GM12878 (cell line): ENCODE results near the gene CXorf58.

ENCODE experiments used
- DPF2 ChIP-seq: fragments of 450-650 bp; IDR thresholded peaks from 2 replicates; pipeline ENCODE4 v1.6.1; 2017; ENCODE audit warnings: mild to moderate bottlenecking
- JUND ChIP-seq: IDR thresholded peaks from 2 replicates; pipeline ENCODE4 v1.6.1; 2012; ENCODE audit warnings: low read depth, mild to moderate bottlenecking, low read length, improper control_type of control experiment, moderate library complexity
- POLR2AphosphoS5 ChIP-seq: IDR thresholded peaks from 2 replicates; pipeline ENCODE4 v1.6.1; 2011; ENCODE audit warnings: mild to moderate bottlenecking, low read length, inconsistent platforms
- RB1 ChIP-seq: fragments of 450-650 bp; formaldehyde crosslinking; IDR thresholded peaks from 2 replicates; pipeline ENCODE4 v1.6.1; 2017; ENCODE audit warnings: mild to moderate bottlenecking, borderline replicate concordance
- TF ChIP-seq, protein P1 (sequence below): IDR thresholded peaks from 2 replicates; pipeline ENCODE4 v1.6.1; 2012; ENCODE audit warnings: mild to moderate bottlenecking, low read depth, low read length
- TF ChIP-seq, protein P2 (sequence below): fragments of 450-650 bp; IDR thresholded peaks from 2 replicates; pipeline ENCODE4 v1.6.1; 2016; ENCODE audit warnings: mild to moderate bottlenecking, moderate library complexity, borderline replicate concordance
- TF ChIP-seq, protein P3 (sequence below): IDR thresholded peaks from 2 replicates; pipeline ENCODE4 v1.6.1; 2011; ENCODE audit warnings: borderline replicate concordance, low read depth, mild to moderate bottlenecking, moderate library complexity, low read length; ENCODE audit not compliant: insufficient read depth, poor library complexity, severe bottlenecking

DNA sequence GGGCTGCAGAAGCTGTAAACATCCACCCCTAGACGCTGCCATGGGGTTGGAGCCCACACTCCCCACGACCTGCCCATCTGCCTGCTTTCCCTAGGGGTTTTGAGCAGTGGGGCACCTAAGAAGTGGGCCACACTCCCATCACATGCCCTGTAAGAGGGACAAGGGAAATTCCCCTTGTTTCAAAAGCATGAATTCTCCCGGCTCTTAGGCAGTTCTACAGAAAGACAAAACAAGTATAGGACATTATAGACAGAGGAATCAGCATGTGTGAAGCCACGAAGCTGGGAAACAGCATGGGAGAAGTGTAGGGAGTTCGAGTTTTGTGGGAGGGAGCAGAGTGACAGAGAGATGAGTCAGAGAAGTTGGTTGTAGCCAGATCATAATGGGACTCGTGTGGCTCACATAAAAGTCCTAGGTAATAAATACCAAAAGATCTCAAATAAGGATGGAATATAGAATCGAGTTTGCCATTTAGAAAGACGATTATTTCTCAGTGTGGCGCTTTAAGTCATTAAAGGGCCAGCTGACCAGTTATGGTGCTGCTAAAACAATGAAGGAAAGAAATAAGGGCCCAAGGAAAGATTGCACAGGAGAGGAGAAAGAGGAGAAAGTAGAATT lies 24.0 kb upstream of the CXorf58 start:
- TF ChIP-seq DPF2 (no peak), POLR2AphosphoS5 (no peak), RB1 (no peak), JUND (no peak)
- TF ChIP-seq, protein P1, sequence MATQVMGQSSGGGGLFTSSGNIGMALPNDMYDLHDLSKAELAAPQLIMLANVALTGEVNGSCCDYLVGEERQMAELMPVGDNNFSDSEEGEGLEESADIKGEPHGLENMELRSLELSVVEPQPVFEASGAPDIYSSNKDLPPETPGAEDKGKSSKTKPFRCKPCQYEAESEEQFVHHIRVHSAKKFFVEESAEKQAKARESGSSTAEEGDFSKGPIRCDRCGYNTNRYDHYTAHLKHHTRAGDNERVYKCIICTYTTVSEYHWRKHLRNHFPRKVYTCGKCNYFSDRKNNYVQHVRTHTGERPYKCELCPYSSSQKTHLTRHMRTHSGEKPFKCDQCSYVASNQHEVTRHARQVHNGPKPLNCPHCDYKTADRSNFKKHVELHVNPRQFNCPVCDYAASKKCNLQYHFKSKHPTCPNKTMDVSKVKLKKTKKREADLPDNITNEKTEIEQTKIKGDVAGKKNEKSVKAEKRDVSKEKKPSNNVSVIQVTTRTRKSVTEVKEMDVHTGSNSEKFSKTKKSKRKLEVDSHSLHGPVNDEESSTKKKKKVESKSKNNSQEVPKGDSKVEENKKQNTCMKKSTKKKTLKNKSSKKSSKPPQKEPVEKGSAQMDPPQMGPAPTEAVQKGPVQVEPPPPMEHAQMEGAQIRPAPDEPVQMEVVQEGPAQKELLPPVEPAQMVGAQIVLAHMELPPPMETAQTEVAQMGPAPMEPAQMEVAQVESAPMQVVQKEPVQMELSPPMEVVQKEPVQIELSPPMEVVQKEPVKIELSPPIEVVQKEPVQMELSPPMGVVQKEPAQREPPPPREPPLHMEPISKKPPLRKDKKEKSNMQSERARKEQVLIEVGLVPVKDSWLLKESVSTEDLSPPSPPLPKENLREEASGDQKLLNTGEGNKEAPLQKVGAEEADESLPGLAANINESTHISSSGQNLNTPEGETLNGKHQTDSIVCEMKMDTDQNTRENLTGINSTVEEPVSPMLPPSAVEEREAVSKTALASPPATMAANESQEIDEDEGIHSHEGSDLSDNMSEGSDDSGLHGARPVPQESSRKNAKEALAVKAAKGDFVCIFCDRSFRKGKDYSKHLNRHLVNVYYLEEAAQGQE = no peak
- TF ChIP-seq, protein P2, sequence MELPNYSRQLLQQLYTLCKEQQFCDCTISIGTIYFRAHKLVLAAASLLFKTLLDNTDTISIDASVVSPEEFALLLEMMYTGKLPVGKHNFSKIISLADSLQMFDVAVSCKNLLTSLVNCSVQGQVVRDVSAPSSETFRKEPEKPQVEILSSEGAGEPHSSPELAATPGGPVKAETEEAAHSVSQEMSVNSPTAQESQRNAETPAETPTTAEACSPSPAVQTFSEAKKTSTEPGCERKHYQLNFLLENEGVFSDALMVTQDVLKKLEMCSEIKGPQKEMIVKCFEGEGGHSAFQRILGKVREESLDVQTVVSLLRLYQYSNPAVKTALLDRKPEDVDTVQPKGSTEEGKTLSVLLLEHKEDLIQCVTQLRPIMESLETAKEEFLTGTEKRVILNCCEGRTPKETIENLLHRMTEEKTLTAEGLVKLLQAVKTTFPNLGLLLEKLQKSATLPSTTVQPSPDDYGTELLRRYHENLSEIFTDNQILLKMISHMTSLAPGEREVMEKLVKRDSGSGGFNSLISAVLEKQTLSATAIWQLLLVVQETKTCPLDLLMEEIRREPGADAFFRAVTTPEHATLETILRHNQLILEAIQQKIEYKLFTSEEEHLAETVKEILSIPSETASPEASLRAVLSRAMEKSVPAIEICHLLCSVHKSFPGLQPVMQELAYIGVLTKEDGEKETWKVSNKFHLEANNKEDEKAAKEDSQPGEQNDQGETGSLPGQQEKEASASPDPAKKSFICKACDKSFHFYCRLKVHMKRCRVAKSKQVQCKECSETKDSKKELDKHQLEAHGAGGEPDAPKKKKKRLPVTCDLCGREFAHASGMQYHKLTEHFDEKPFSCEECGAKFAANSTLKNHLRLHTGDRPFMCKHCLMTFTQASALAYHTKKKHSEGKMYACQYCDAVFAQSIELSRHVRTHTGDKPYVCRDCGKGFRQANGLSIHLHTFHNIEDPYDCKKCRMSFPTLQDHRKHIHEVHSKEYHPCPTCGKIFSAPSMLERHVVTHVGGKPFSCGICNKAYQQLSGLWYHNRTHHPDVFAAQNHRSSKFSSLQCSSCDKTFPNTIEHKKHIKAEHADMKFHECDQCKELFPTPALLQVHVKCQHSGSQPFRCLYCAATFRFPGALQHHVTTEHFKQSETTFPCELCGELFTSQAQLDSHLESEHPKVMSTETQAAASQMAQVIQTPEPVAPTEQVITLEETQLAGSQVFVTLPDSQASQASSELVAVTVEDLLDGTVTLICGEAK = no peak
- TF ChIP-seq, protein P3, sequence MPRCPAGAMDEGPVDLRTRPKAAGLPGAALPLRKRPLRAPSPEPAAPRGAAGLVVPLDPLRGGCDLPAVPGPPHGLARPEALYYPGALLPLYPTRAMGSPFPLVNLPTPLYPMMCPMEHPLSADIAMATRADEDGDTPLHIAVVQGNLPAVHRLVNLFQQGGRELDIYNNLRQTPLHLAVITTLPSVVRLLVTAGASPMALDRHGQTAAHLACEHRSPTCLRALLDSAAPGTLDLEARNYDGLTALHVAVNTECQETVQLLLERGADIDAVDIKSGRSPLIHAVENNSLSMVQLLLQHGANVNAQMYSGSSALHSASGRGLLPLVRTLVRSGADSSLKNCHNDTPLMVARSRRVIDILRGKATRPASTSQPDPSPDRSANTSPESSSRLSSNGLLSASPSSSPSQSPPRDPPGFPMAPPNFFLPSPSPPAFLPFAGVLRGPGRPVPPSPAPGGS = no peak
